T-helper 1 cell treated with Interleukin-12 subunit alpha and Interleukin-12 subunit beta and Interleukin-4 antibody, amounts not matched to agents 30 ng/mL and 1 ng/mL, for 36 hours (primary cell): ENCODE data around the gene SRC. TPM values are rescaled to one million over a fixed set of nuclear protein-coding genes. Genes with fewer than 3 reads are reported as not detected.

Source experiments
- intact Hi-C: fragments of 100-400 bp; cut with micrococcal nuclease; formaldehyde crosslinking; loops from one replicate; pipeline ENCODE4 v1.15.1; 2024
- total RNA-seq: library from RNA; stranded (reverse); gene quantifications from 2 replicates; pipeline ENCODE4 v1.2.3, GENCODE V29; 2022

Gene SRC
- total RNA-seq, 1 donor from 2014 or later = 5.3 TPM

GRCh38 chr20:37379967-37380828 lies 34.3 kb downstream of the SRC start:
- intact Hi-C loops = loop anchor here (5.0 kb wide), 1 partner anchor 38 kb away; no protein-coding TSS in a partner anchor

- intact Hi-C loops = loop anchor here (5.0 kb wide), 1 partner anchor 39 kb away; no protein-coding TSS in a partner anchor
Measured at GRCh38 chr20:37380864-37381579, 35.1 kb downstream of the SRC start.

GRCh38 chr20:37381621-37382471 lies 35.9 kb downstream of the SRC start:
- intact Hi-C loops = loop anchor here (5.0 kb wide), 1 partner anchor 40 kb away; no protein-coding TSS in a partner anchor

- intact Hi-C loops = loop anchor here (5.0 kb wide), 1 partner anchor 40 kb away; no protein-coding TSS in a partner anchor
Measured at GRCh38 chr20:37382482-37383120, 36.7 kb downstream of the SRC start.

- intact Hi-C loops = loop anchor here (5.0 kb wide), 1 partner anchor 41 kb away; no protein-coding TSS in a partner anchor
Measured at GRCh38 chr20:37383229-37383989, 37.5 kb downstream of the SRC start.

- intact Hi-C loops = loop anchor here (1.0 to 5.0 kb wide), 5 partner anchors 42 to 189 kb away; partner anchors contain the start of gene BLCAP
Measured at GRCh38 chr20:37384683-37385174, 38.8 kb downstream of the SRC start.

GRCh38 chr20:37385176-37385575 lies 39.2 kb downstream of the SRC start:
- intact Hi-C loops = loop anchor here (2.0 kb wide), 1 partner anchor 142 kb away; the partner anchor contains the start of gene BLCAP

- intact Hi-C loops = loop anchor here (2.0 kb wide), 1 partner anchor 141 kb away; the partner anchor contains the start of gene BLCAP
Measured at GRCh38 chr20:37385659-37386504, 39.9 kb downstream of the SRC start.

- intact Hi-C loops = no loop called here
Measured at GRCh38 chr20:37386505-37387251, 40.7 kb downstream of the SRC start.

GRCh38 chr20:37387519-37388269 lies 41.8 kb downstream of the SRC start:
- intact Hi-C loops = no loop called here

GRCh38 chr20:37388831-37389230 lies 42.9 kb downstream of the SRC start:
- intact Hi-C loops = no loop called here

GRCh38 chr20:37389241-37389747 lies 43.4 kb downstream of the SRC start:
- intact Hi-C loops = no loop called here

GRCh38 chr20:37389844-37390275 lies 43.9 kb downstream of the SRC start:
- intact Hi-C loops = no loop called here

- intact Hi-C loops = no loop called here
Measured at GRCh38 chr20:37390503-37390890, 44.6 kb downstream of the SRC start.

GRCh38 chr20:37390891-37391525 lies 45.1 kb downstream of the SRC start:
- intact Hi-C loops = no loop called here
